SIG-M5 treated with dmso at 0.1 percent for 504 hours (cell line): Measurements from ENCODE around the gene PRDX3.
A peak's percentile ranks its signal among the peaks of the same experiment; 100 is the strongest.
"Not testable (repeated sequence)": the region's sequence is repeated elsewhere in the genome, so short reads cannot be mapped to it uniquely, and the experiment has no call there.

Source experiments
- DNase-seq: peaks from one replicate; lab custom pipeline; 2025; ENCODE audit not compliant: unreplicated experiment; lab: John Stamatoyannopoulos, UW

The PRDX3 gene

GRCh38 chr10:119206603-119207365 lies 28.2 kb upstream of the PRDX3 start:
- DNase-seq, result peak; percentile 27

DNA sequence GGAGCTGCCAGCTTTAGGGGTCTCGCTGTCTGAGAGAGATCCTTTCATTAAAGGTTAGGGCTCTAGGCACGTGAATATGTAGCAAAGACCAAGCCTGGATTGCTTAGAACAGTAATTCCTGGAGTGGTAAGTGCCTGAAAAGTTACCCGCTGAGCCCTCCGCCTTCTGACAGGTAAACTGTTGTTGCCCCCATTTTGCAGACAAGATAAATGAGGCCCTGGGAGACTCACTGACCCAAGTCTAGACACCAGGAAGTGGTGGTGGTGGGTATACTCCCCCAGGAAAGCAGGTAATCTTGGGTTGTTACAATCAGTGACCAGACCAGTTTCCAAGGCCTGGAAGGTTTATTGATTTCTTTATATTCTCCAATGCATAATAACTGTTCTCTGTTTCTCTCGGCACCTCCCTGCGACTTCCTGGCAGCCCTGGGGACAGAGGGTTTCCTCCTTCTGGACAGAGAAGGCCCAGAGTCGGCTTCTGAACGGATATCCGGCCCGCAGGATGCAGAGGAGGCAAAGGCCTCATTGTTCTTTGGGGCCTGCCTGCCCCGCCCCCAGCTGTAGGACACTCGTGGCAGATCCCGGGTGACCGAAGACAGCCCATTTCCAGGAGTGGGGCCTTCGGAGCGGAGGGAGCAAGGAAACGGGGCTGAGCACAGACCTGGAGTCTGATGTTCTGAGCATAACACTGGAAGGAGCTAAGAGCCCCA lies 27.4 kb upstream of the PRDX3 start:
- DNase-seq, result no peak

GRCh38 chr10:119203006-119203405 lies 24.4 kb upstream of the PRDX3 start:
- no peak for DNase-seq

GRCh38 chr10:119201233-119201632 lies 22.6 kb upstream of the PRDX3 start:
- no peak for DNase-seq

- DNase-seq, result peak; percentile 62
Measured at GRCh38 chr10:119199231-119199992, 20.8 kb upstream of the PRDX3 start.

DNA sequence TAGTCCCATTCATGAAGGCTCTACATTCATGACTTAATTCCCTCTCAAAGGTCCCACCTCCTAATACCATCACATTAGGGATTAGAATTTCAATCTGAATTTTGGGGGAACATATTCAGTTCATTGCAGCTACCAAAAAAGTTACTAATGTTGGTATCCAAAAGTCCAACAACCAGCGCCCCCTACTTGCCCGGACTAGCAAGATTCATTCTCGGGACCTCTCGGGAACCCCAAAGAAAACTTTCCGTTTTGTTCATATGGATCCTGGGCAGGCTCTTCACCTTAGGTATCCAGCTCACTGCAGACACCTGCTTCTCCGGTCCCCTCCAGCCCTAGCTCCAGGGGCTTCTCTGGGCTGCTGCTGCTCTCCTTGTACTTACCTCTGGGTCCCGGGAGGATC lies 19.8 kb upstream of the PRDX3 start:
- no peak for DNase-seq

DNA sequence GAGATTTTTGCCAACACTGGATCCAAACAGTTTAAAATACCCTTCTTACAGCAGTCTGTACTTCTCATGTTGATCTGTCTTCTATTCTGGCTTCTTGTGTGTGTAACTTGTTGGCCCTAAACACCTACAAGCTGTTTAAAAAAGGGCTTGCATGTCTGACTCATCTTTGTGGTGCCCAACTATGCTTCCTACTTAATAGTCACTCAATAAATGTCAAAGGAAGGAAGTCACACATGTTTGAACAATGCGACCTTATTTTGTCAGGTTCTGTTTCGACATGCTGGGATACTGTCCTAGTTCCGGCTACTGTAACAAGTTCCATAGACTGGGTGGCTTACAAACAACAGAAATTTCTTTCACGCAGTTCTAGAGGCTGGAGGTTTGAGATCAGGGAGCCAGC lies 19.3 kb upstream of the PRDX3 start:
- no peak for DNase-seq

DNA sequence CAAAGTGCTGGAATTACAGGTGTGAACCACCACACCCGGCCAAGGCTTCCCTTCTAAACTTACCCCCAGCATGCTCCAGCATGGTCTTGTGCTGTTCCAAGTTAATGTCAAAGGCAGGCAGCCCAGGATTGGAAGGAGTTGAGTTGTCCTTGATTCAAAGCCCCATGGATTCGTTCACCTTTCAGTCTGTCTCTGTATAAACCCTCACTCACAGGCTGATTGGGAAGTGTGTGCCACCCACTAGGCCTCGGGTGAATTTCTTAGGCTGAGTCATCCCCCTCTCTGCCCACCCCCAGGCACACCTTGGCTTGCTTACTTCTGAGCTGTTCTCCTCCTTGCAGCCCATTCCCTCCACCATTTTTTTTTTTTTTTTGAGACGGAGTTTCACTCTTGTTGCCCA lies 13.3 kb upstream of the PRDX3 start:
- no peak for DNase-seq

- DNase-seq, result peak; percentile 44
Measured at GRCh38 chr10:119190954-119191785, 12.6 kb upstream of the PRDX3 start.

DNA sequence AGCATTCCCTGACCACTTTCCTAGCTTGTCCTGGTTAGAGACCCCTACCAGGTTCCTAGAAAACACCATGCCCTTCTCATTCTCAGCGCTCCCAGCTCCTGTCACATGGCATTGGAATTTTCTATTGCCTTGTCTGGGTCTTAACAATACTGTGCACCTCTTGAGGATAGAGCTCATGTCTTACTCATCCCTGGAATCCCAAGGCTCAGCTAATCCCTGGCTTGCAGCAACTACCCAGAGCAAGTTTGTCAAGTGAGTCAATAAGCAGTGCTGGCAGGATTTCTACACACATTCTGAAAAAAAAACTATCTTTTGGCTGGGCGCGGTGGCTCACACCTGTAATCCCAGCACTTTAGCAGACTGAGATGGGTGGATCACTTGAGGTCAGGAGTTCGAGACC lies 11.7 kb upstream of the PRDX3 start:
- no peak for DNase-seq

- no peak for DNase-seq
Measured at GRCh38 chr10:119189811-119190282, 11.2 kb upstream of the PRDX3 start.

- no peak for DNase-seq
Measured at GRCh38 chr10:119183664-119184412, 5.2 kb upstream of the PRDX3 start.

DNA sequence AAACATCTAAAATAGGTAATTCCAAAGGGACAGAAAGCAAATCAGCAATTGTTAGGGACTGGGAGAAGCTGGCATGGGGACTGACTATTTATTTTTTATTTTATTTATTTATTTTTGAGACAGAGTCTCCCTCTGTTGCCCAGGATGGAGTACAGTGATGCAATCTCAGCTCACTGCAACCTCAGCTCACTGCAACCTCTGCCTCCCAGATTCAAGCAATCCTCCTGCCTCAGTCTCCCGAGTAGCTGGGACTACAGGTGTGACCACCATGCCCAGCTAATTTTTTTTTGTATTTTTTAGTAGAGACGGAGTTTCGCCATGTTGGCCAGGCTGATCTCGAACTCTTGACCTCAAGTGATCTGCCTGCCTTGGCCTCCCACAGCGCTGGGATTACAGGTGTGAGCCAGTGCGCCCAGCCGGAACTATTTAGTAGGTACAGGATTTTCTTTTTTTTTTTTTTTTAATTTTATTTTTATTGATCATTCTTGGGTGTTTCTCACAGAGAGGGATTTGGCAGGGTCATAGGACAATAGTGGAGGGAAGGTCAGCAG lies 2.3 kb upstream of the PRDX3 start:
- not testable (repeated sequence) for DNase-seq

DNA sequence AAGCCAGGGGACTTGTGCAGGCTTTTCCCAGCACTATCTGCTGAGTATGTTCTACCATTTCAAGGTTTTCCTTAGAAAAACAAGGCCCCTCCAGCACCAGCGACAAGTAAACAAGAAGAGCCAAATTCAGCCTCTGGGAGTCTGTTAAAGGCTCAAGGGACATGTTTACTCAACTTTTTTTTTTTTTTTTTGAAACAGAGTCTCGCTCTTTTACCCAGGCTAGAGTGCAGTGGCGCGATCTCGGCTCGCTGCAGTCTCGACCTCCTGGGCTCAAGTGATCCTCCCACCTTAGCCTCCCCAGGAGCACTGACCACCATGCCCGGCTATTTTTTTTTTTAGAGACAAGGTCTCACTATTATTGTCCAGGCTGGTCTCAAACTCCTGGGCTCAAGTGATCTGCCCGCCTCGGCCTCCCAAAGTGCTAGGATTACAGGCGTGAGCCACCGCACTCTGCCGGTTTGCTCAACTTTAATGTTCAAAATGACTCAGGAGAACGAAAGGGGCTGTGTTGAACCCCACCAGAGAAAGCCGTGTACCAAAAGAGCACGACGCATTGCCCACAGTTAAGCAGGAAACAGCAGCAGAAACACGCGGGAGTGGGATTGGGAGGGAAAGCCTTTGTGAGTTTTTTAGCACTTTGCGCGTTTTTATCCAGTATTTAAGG lies 772 bp downstream of the PRDX3 start:
- no peak for DNase-seq

DNA sequence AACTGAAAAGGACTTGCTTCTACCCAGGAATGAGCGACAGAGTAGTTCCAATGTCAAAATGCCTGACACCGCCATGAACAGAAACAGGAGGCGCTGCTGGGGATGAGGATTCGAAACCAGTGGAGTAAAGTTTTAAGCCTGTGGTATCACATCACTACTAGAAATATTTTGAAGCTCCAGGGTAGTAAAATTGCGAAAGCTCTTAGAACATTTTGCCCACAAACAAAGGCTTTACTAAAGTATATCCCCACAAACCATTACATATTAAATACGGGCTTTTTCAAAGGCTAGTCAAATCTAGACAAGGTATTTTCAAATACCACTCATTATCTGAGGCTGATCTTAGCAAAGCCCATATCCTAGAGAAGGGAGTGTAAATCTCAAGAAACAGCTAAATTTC lies 2.4 kb downstream of the PRDX3 start:
- peak; percentile 86 for DNase-seq

DNA sequence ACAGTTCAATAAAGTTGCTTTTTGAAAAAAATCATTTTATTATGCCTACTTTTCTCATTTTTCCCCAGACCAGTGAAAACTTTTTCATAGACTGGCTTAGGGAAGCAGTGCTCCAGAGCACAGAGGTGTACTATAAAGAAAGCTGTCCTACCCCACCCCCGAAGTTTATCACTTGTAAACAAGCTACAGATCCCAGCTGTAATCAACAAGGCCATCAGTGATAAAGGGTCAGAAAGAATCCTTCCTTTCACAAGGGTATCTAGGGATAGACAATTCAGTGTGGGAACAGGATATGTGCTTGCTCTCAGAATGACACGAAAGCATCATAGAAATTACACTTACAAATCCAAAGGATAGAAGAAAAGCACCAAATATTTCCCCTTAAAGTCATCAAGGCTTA lies 4.5 kb downstream of the PRDX3 start:
- DNase-seq, result no peak

DNA sequence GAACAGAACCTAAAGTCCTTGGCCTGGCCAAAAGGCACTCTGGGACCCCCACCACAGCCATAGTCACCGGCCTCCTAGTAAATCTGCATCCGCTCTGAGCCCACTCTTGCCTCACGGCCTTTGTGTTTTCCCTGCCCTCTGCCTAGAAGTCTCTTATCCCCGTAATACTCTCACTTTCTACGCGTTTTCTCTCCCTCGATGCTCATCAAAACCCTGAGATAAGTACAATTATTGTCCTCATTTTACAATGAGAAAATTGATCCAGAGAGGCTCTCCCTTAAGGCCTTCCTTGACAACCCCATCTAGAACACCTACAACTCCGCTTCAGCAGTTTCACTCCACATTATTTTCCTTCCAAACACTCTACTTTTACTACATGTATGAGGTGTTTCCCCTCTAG lies 11.6 kb downstream of the PRDX3 start:
- DNase-seq, result no peak

DNA sequence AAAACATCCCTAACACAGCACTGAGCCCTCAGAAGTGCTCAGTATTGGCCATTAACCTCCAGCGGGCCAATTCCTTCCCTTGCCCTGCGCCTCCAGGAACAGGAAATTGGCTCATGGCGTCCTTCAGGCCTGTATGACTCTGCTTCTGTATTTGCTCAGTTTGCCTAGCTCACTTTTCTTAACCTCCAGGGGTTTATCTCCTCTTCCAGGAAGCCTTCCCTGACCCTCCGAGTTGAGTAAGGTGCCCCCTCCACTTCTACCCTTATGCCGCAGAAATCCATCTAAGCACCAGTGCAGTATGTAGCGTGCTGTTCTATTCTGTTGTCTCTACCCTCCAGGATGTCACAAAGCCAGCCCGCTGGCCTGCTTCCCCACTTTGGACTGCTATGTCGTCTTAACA lies 12.0 kb downstream of the PRDX3 start:
- DNase-seq, result peak; percentile 22

DNA sequence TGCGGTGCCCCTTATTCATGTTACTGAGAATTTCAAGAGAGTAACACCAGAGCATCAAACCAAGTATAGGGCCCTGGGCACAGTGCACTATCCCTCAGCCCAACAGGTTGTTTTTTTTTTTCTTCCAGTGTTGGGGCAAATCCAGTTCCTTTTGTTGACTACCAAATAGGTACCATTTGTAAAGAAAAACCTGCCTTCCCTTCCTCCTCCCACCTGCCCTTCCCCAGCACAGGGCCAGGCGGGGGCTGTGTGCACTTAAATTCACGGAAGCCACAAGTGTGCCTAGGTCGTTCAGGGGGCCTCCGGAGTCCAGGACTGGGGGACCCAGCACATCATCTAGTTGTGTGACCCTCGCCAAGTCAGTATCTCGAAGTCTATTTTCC lies 12.5 kb downstream of the PRDX3 start:
- no peak for DNase-seq
